WTC11 (cell line): ENCODE measurements around the gene LTN1. TPM values are rescaled to one million over a fixed set of nuclear protein-coding genes. Genes with fewer than 3 reads are reported as not detected.

Experiments used
- ATAC-seq: fragments of 200-7000 bp; cut with Tn5 transposase; 2 replicates; pipeline ENCODE4 v1.10.0; 2021; ENCODE audit warnings: mild to moderate bottlenecking, moderate library complexity
- CTCF ChIA-PET: fragments of 300-600 bp; sonication (Branson Sonifier 250); formaldehyde crosslinking; loops from one replicate; lab custom pipeline; 2021; ENCODE audit warnings: antibody characterized with exemption; lab: Charles Lee
- POLR2A ChIA-PET: fragments of 350-600 bp; sonication (Branson Sonifier 250); formaldehyde crosslinking; loops from one replicate; lab custom pipeline; 2021; ENCODE audit warnings: antibody characterized with exemption; lab: Charles Lee
- DNase-seq: peaks from one replicate; pipeline ENCODE4 v3.0.0; 2021; ENCODE audit warnings: low spot score
- H3K27ac Mint-ChIP-seq: 2 replicates; pipeline ENCODE4 v1.8.0; 2021; ENCODE audit warnings: mixed read lengths
- H3K27me3 Mint-ChIP-seq: 2 replicates; pipeline ENCODE4 v1.8.0; 2021; ENCODE audit warnings: low read depth, mild to moderate bottlenecking, moderate library complexity, mixed read lengths
- H3K36me3 Mint-ChIP-seq: 2 replicates; pipeline ENCODE4 v1.8.0; 2021; ENCODE audit warnings: mixed read lengths
- H3K4me1 Mint-ChIP-seq: 2 replicates; pipeline ENCODE4 v1.8.0; 2022; ENCODE audit warnings: mixed read lengths
- H3K4me3 Mint-ChIP-seq: 2 replicates; pipeline ENCODE4 v1.8.0; 2021; ENCODE audit warnings: mild to moderate bottlenecking, moderate library complexity, mixed read lengths
- H3K9me3 Mint-ChIP-seq: 2 replicates; pipeline ENCODE4 v1.8.0; 2021; ENCODE audit warnings: mixed read lengths
- GABPB1 ChIP-seq: sonication (generic); formaldehyde crosslinking; IDR thresholded peaks from 2 replicates; pipeline ENCODE4 v1.8.1; 2023; ENCODE audit warnings: mild to moderate bottlenecking, missing genetic modification reagents
- JAZF1 ChIP-seq: fragments of 250-450 bp; sonication (Bioruptor Pico); IDR thresholded peaks from 2 replicates; pipeline ENCODE4 v1.9.0; 2021; ENCODE audit warnings: moderate library complexity, mild to moderate bottlenecking, inconsistent platforms
- JUN ChIP-seq: sonication (generic); formaldehyde crosslinking; IDR thresholded peaks from 2 replicates; pipeline ENCODE4 v1.8.0; 2023; ENCODE audit warnings: mild to moderate bottlenecking, missing genetic modification reagents
- MXD4 ChIP-seq: fragments of 250-450 bp; sonication (Bioruptor Pico); IDR thresholded peaks from 2 replicates; pipeline ENCODE4 v1.8.0; 2021; ENCODE audit warnings: mild to moderate bottlenecking, moderate library complexity, borderline replicate concordance
- RELA ChIP-seq: sonication (generic); formaldehyde crosslinking; IDR thresholded peaks from 2 replicates; pipeline ENCODE4 v1.8.1; 2022; ENCODE audit warnings: missing genetic modification reagents, mild to moderate bottlenecking, borderline replicate concordance
- SMAD3 ChIP-seq: sonication (generic); formaldehyde crosslinking; IDR thresholded peaks from 2 replicates; pipeline ENCODE4 v1.8.0; 2022; ENCODE audit warnings: missing genetic modification reagents, mild to moderate bottlenecking, borderline replicate concordance
- SOX15 ChIP-seq: fragments of 250-450 bp; sonication (Bioruptor Pico); IDR thresholded peaks from 2 replicates; pipeline ENCODE4 v1.9.0; 2021; ENCODE audit warnings: mild to moderate bottlenecking
- TEAD4 ChIP-seq: sonication (generic); formaldehyde crosslinking; IDR thresholded peaks from 2 replicates; pipeline ENCODE4 v1.8.0; 2022; ENCODE audit warnings: mild to moderate bottlenecking, missing genetic modification reagents
- TP53 ChIP-seq: sonication (generic); formaldehyde crosslinking; IDR thresholded peaks from 2 replicates; pipeline ENCODE4 v1.8.1; 2023; ENCODE audit warnings: mild to moderate bottlenecking, missing genetic modification reagents
- ZNF232 ChIP-seq: sonication (generic); formaldehyde crosslinking; IDR thresholded peaks from 2 replicates; pipeline ENCODE4 v1.8.0; 2022; ENCODE audit warnings: mild to moderate bottlenecking, missing genetic modification reagents
- total RNA-seq: library from RNA; stranded (reverse); gene quantifications from 3 replicates; pipeline ENCODE4 v1.2.3, GENCODE V29; 2021
- TF ChIP-seq, protein P1 (sequence below): fragments of 250-450 bp; sonication (Bioruptor Pico); IDR thresholded peaks from 2 replicates; pipeline ENCODE4 v1.9.0; 2021; ENCODE audit warnings: mild to moderate bottlenecking
- TF ChIP-seq, protein P2 (sequence below): sonication (generic); formaldehyde crosslinking; IDR thresholded peaks from 2 replicates; pipeline ENCODE4 v1.8.0; 2022; ENCODE audit warnings: missing genetic modification reagents
- TF ChIP-seq, protein P3 (sequence below): sonication (generic); formaldehyde crosslinking; IDR thresholded peaks from 2 replicates; pipeline ENCODE4 v1.8.1; 2023; ENCODE audit warnings: mild to moderate bottlenecking, missing genetic modification reagents, moderate library complexity
- TF ChIP-seq, protein P4 (sequence below): sonication (generic); formaldehyde crosslinking; conservative IDR thresholded peaks from 2 replicates; pipeline ENCODE4 v1.8.1; 2022; ENCODE audit warnings: mild to moderate bottlenecking, missing genetic modification reagents
- TF ChIP-seq, protein P5 (sequence below): fragments of 250-450 bp; sonication (Bioruptor Pico); conservative IDR thresholded peaks from 2 replicates; pipeline ENCODE4 v1.9.0; 2021; ENCODE audit warnings: mild to moderate bottlenecking

Gene LTN1
- total RNA-seq, 1 experiment from 2014 or later: 23.0 TPM

DNA sequence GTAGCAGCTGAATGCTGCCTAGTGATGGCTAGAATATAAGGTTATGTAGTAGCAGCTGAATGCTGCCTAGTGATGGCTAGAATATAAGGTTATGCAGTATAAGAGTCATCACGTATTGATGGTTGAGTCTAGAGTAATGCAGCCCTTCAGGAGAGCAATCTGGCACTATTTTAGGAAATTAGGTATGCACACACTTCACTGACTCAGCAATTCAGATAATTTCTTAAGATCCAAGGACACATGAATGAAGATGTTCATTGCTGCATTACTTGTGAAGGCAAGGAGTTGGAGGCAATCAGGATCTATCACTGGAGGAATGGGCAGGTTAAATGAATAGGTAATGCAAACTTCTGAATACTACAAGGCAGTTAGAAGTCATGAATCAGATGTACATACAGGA is 13.6 kb downstream of the LTN1 start (continued):
- TF ChIP-seq, protein P1, sequence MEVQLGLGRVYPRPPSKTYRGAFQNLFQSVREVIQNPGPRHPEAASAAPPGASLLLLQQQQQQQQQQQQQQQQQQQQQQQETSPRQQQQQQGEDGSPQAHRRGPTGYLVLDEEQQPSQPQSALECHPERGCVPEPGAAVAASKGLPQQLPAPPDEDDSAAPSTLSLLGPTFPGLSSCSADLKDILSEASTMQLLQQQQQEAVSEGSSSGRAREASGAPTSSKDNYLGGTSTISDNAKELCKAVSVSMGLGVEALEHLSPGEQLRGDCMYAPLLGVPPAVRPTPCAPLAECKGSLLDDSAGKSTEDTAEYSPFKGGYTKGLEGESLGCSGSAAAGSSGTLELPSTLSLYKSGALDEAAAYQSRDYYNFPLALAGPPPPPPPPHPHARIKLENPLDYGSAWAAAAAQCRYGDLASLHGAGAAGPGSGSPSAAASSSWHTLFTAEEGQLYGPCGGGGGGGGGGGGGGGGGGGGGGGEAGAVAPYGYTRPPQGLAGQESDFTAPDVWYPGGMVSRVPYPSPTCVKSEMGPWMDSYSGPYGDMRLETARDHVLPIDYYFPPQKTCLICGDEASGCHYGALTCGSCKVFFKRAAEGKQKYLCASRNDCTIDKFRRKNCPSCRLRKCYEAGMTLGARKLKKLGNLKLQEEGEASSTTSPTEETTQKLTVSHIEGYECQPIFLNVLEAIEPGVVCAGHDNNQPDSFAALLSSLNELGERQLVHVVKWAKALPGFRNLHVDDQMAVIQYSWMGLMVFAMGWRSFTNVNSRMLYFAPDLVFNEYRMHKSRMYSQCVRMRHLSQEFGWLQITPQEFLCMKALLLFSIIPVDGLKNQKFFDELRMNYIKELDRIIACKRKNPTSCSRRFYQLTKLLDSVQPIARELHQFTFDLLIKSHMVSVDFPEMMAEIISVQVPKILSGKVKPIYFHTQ (CRISPR knock-in tag): no peak
- no peak for TF ChIP-seq RELA (CRISPR knock-in tag)
- no peak for TF ChIP-seq SMAD3
- TF ChIP-seq, protein P2, sequence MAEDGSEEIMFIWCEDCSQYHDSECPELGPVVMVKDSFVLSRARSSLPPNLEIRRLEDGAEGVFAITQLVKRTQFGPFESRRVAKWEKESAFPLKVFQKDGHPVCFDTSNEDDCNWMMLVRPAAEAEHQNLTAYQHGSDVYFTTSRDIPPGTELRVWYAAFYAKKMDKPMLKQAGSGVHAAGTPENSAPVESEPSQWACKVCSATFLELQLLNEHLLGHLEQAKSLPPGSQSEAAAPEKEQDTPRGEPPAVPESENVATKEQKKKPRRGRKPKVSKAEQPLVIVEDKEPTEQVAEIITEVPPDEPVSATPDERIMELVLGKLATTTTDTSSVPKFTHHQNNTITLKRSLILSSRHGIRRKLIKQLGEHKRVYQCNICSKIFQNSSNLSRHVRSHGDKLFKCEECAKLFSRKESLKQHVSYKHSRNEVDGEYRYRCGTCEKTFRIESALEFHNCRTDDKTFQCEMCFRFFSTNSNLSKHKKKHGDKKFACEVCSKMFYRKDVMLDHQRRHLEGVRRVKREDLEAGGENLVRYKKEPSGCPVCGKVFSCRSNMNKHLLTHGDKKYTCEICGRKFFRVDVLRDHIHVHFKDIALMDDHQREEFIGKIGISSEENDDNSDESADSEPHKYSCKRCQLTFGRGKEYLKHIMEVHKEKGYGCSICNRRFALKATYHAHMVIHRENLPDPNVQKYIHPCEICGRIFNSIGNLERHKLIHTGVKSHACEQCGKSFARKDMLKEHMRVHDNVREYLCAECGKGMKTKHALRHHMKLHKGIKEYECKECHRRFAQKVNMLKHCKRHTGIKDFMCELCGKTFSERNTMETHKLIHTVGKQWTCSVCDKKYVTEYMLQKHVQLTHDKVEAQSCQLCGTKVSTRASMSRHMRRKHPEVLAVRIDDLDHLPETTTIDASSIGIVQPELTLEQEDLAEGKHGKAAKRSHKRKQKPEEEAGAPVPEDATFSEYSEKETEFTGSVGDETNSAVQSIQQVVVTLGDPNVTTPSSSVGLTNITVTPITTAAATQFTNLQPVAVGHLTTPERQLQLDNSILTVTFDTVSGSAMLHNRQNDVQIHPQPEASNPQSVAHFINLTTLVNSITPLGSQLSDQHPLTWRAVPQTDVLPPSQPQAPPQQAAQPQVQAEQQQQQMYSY (CRISPR knock-in tag): no peak
- TF ChIP-seq MXD4 (CRISPR knock-in tag): no peak
- TF ChIP-seq, protein P3, sequence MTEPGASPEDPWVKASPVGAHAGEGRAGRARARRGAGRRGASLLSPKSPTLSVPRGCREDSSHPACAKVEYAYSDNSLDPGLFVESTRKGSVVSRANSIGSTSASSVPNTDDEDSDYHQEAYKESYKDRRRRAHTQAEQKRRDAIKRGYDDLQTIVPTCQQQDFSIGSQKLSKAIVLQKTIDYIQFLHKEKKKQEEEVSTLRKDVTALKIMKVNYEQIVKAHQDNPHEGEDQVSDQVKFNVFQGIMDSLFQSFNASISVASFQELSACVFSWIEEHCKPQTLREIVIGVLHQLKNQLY (CRISPR knock-in tag): no peak
- TF ChIP-seq, protein P4, sequence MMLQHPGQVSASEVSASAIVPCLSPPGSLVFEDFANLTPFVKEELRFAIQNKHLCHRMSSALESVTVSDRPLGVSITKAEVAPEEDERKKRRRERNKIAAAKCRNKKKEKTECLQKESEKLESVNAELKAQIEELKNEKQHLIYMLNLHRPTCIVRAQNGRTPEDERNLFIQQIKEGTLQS (CRISPR knock-in tag): no peak

DNA sequence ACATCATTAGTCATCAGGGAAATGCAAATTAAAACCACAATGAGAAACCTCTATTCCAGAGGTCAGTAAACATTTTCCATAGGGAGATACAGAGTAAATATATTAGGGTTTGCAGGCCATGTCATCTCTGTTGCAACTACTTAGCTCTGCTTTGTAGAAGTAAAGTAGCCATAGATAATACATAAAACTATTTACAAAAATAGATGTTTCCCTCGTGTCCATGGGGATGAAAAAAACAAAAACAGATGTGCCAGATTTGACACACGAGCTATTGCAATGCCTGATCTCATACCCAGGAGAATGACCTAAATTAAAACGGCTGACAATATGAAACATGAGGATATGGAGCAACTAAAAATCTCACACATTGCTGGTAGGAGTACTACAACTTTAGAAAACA is 17.3 kb downstream of the LTN1 start:
- H3K4me1 Mint-ChIP-seq: no peaks in the 10 kb centered on the region
- H3K9me3 Mint-ChIP-seq: 0 out of 2 replicates have a peak, but pooled peaks cover 4% of the 10 kb centered on the region
- no peaks in the 10 kb centered on the region for H3K27me3 Mint-ChIP-seq
- no peak for DNase-seq
- no peak overlapping the region for H3K4me3 Mint-ChIP-seq
- ATAC-seq: no peak
- H3K27ac Mint-ChIP-seq: no peak overlapping the region
- TF ChIP-seq JAZF1 (CRISPR knock-in tag): no peak
- no peak for TF ChIP-seq SOX15 (CRISPR knock-in tag)
- no peak for TF ChIP-seq ZNF232 (CRISPR knock-in tag)
- TF ChIP-seq GABPB1 (CRISPR knock-in tag): no peak
- no peak for TF ChIP-seq TP53 (CRISPR knock-in tag)
- no peak for TF ChIP-seq TEAD4 (CRISPR knock-in tag)
- TF ChIP-seq JUN (CRISPR knock-in tag): no peak
- TF ChIP-seq, protein P5, sequence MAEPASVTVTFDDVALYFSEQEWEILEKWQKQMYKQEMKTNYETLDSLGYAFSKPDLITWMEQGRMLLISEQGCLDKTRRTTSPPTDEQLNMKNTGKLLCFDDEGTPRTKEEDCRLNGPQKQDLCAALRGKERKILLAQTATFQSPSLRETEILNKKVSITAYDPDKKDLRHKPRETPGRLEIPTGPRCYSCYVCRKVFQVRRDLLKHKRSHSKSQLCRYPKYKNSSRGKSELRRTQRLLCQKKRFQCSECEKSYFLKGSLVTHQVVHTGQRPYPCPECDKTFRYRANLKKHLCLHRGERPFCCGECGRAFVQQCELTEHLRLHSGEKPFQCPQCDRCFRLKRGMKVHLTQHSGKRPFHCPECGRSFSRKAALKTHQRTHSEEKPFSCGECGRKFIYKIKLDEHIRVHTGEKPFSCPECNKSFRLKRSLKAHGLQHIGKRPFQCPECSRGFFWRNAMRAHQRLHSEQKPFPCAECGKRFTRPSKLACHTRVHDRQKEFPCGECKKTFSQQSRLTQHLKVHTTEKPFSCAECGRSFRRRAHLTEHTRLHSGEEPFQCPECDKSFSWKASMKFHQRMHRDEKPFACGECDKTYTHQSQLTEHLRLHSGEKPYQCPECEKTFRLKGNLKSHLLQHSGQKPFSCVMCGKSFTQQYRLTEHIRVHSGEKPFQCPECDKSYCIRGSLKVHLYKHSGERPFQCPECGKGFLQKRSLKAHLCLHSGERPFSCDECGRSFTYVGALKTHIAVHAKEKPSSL: no peak
- no peak for TF ChIP-seq SMAD3
- CTCF ChIA-PET: no interaction called here
- H3K36me3 Mint-ChIP-seq: peaks cover 17% of the 10 kb centered on the region
- POLR2A ChIA-PET: no interaction called here
